ENCODE data around the gene NUDT3.

NUDT3 gene

DNA sequence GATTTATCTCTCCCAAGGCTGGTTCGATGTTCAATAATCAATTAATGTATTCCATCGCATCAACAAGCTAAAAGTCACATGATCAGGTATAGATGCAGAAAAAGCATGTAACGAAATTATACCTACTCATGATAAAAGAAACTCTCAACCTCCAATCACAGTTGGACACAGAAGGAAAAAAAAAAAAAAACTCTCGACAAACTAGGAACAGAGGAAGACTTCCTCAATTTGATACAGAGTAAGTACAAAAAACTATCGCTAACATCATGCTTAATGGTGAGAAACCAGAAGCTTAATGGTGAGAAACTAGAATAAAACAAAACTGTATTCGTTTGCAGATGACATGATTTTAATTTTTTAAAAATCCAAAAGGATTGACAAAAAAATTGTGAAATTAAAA is 81.7 kb downstream of the NUDT3 start:
- no peak for TF ChIP-seq ZFX (IDR thresholded peaks at IDR 0.05)
- TF ChIP-seq, protein P1, sequence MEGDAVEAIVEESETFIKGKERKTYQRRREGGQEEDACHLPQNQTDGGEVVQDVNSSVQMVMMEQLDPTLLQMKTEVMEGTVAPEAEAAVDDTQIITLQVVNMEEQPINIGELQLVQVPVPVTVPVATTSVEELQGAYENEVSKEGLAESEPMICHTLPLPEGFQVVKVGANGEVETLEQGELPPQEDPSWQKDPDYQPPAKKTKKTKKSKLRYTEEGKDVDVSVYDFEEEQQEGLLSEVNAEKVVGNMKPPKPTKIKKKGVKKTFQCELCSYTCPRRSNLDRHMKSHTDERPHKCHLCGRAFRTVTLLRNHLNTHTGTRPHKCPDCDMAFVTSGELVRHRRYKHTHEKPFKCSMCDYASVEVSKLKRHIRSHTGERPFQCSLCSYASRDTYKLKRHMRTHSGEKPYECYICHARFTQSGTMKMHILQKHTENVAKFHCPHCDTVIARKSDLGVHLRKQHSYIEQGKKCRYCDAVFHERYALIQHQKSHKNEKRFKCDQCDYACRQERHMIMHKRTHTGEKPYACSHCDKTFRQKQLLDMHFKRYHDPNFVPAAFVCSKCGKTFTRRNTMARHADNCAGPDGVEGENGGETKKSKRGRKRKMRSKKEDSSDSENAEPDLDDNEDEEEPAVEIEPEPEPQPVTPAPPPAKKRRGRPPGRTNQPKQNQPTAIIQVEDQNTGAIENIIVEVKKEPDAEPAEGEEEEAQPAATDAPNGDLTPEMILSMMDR (conservative IDR thresholded peaks at IDR 0.05) = no peak
- no peak overlapping the region for H3K27ac ChIP-seq

DNA sequence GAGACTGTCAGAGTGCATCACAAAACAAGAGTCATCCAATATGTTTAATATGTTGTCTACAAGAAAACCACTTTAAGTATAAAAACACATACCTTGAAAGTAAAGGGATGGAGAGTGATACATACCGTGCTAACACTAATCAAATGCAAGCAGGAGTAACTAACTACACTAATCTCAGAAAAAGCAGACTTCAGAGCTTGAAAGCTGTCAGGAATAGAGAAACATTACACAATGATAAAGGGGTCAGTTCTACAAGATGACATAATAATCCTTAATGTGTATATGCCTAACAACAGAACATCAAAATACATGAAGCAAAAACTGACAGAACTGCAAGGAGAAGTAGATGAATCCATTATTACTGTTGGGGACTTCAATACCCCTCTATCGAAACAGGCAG is 84.0 kb downstream of the NUDT3 start:
- TF ChIP-seq, protein P1 (conservative IDR thresholded peaks at IDR 0.05) = no peak
- no peak for TF ChIP-seq ZFX (IDR thresholded peaks at IDR 0.05)
- H3K27ac ChIP-seq = no peak overlapping the region

DNA sequence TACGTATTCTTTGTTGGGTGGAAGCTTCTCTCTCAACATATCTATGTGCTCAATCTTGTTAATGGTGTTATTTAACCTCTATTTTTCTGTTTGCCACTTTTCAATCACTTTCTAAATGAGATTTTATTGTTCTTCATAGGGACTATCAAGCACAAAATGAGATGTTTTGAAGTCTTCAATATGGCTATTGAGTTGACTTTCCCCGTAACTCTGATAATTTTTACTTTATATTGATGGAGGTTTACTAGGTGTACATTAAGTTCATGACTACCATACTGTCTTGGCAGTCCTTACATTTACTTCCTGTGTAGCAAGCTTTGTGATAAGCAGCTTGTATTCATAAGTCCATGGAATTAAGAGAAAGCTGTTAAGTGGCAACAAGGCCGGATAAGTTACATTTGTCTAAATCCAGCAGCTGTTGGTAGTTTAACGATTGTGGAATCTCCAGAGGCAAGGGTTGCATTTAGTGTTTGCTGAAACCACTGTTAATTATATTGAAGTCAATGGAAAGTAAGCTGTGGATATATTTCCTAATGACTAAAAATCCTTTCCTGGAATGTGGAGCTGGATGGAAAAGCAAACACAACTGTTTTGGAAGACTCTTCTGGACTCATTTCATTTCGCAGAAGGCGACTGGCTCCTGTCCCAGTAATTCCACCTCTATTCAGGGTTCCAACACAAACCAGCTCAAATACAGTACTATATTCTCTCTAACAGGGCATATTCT is 86.3 kb downstream of the NUDT3 start:
- no peak overlapping the region for H3K27ac ChIP-seq
- TF ChIP-seq, protein P1 (conservative IDR thresholded peaks at IDR 0.05) = no peak
- TF ChIP-seq ZFX (IDR thresholded peaks at IDR 0.05) = no peak

DNA sequence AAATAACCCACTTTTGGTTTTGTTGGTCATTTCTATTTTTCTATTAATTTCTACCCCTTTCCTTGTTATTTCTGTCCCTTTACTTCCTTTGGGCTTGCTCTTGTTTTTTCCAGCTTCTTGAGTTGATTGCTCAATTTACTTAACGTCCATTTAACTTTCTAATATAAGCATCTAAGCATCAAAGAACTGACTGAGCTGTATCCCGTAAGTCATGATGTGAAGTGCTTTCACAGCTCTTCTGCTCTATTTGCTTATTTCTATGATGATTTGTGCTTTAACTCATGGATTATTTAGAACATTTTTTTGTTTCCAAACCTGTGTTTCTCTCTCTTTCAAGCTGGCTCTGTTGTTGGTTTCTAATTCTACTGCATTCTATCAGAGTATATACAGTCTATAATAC is 87.0 kb downstream of the NUDT3 start:
- no peak for TF ChIP-seq ZFX (IDR thresholded peaks at IDR 0.05)
- TF ChIP-seq, protein P1 (conservative IDR thresholded peaks at IDR 0.05) = no peak
- H3K27ac ChIP-seq = no peak overlapping the region

DNA sequence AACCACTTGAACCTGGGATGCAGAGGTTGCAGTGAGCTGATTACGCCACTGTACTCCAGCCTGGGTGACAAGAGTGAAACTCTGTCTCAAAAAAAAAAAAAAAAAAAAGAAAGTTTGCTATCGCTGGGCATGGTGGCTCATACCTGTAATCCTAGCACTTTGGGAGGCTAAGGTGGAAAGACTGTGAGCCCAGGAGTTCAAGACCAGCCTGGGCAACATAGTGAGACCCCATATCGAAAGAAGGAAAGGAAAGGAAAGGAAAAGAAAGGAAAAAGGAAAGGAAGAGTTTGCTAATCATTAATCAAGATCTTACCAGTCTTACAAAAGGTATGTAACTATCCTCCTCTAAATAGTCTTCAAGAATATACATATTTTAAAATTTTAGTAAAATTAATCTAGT is 88.3 kb downstream of the NUDT3 start:
- TF ChIP-seq ZFX (IDR thresholded peaks at IDR 0.05) = no peak
- TF ChIP-seq, protein P1 (conservative IDR thresholded peaks at IDR 0.05) = no peak
- no peak overlapping the region; the same call in 1 of the 2 replicates for H3K27ac ChIP-seq

DNA sequence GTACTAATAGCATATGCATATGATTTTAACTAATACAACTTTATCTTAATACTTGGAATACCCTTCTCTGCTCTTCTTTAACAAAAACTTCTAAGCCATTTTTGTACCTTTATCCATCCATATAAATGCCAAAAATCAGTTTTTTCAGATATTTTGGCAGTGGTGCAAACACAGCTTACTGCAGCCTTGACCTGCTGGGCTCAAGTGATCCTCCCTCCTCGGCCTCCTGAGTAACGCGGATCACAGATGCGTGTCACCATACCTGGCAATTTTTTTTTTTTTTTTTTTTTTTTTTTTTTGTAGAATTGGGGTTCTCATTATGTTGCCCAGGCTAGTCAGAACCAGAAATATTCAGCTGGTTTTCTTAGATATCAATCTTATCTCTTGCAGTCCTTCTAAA is 89.5 kb downstream of the NUDT3 start:
- no peak for TF ChIP-seq ZFX (IDR thresholded peaks at IDR 0.05)
- TF ChIP-seq, protein P1 (conservative IDR thresholded peaks at IDR 0.05) = no peak
- no peak overlapping the region for H3K27ac ChIP-seq

DNA sequence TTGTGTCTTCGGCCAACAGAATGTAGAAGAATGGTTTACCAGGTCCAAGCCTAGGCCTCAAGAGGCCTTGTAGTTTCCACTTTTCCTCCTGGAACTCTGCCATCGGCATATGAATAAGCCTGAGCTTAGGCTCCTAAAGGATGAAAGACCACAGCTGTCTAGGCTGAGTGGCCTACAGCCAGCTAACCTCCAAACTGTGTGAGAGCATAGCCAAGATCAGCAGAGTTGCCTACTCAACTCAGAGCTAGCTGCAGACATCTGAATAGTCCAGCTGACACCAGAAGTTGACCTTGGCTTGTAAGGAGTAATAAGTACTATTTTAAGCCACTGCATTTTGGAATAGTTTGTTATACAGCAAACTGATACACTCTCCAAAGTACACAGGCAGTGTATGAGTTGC is 91.1 kb downstream of the NUDT3 start:
- no peak overlapping the region for H3K27ac ChIP-seq
- TF ChIP-seq ZFX (IDR thresholded peaks at IDR 0.05) = no peak
- TF ChIP-seq, protein P1 (conservative IDR thresholded peaks at IDR 0.05) = no peak
